CD4-positive, alpha-beta T cell treated with Interleukin-6 at 100 ng/mL for 8 hours (primary cell): ENCODE results near the gene DPT.

ENCODE experiments used
- DNase-seq: peaks from one replicate; pipeline ENCODE4 v3.0.0-alpha.2; 2020; ENCODE audit warnings: mixed read lengths, low spot score

DPT gene

GRCh38 chr1:168735974-168736373, 7.0 kb upstream of the DPT start:
- DNase-seq: no peak

- DNase-seq: no peak
Observed at GRCh38 chr1:168734946-168735345, 5.9 kb upstream of the DPT start.

- DNase-seq: no peak
Observed at GRCh38 chr1:168734271-168734670, 5.3 kb upstream of the DPT start.

- DNase-seq: no peak
Observed at GRCh38 chr1:168733241-168733640, 4.2 kb upstream of the DPT start.

DNA sequence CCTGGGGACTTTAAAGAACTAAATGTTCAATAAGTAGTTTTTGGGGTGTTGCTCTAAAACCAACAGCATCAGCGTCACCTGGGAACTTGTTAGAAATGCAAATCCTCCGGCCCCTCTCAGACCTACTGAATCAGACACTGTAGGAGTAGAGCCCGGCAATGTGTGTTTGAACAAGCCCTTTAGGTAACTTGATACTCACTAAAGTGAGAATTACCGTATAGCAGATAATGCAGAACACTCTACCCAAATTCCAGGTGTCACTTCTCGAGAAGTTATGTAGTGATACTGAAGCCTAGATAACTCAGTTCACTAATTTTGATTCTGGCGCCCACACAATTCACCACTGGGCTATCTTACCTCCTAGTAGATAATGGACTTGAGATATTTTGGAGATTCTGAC, 3.7 kb upstream of the DPT start:
- no peak for DNase-seq

DNA sequence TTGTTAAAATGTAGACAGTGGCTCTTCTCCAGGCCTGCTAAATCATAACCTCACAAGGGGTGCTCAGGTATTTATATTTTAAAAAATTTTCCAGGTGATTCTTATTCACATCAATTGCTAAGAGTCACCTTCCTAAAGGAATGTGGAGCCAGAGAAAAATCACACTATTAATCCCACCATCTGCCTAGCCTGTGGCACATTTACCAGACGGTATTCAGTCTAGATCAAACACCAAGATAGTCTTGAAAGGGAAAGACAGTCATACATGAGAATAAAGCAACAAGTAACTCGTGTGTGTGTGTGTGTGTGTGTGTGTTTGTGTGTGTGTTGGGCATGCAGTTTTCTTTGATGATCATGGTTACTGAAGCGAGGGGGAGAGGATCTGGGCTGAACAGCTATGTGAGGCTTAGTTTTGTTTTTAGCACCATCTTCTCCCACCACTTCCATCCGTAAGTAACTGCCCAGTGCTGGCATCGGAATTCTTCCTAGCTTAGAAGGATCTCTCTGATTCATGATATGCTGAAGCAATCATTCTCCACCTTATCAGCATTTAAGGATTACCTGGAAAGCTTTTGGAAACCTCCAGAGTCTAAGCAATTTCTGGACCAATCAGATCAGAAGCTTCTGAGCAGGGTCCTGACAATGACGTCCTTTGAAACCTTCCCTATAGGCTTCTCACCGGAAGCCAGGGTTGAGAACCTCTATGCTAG, 2.4 kb upstream of the DPT start:
- DNase-seq: no peak

DNA sequence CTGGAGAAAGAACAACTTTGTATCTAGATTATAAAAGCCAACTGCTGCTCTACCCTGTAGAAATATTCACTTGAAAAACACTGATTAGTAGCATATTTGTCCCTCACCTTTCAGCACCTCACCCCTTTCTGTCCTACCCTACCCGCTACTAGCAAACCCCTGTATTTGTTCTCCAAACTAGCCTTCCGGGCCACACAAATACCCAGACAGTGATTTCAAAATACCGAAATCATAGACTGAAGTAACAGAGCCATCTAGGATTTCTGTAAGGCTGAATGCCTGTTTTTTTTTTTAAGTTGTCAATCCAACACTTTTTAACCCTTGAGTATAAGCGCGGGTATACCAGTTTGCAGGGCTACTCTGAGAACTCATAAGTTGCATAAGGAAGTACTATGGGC, 398 bp upstream of the DPT start:
- no peak for DNase-seq

- DNase-seq: no peak
Observed at GRCh38 chr1:168726719-168727118, 2.3 kb downstream of the DPT start.

GRCh38 chr1:168726281-168726680, 2.7 kb downstream of the DPT start:
- no peak for DNase-seq

DNA sequence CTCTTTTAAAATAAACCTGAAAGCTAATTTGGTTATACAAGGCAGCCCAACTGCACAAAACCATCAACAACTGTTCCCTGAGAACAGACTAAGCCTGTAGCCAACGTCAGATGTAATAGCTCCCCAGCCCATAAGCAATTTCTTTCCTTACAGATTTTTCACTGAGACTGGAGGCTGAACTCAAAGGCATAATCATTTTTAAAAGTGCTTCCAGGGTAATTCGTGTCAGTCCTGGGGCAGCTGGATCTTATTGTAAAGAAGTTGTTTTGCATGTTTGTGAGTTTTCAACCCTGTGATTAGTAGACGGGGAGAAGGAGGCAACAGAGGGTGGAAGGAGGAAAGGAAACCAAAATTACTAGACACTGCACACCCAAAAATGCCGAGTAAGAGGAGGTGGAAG, 3.2 kb downstream of the DPT start:
- DNase-seq: no peak

DNA sequence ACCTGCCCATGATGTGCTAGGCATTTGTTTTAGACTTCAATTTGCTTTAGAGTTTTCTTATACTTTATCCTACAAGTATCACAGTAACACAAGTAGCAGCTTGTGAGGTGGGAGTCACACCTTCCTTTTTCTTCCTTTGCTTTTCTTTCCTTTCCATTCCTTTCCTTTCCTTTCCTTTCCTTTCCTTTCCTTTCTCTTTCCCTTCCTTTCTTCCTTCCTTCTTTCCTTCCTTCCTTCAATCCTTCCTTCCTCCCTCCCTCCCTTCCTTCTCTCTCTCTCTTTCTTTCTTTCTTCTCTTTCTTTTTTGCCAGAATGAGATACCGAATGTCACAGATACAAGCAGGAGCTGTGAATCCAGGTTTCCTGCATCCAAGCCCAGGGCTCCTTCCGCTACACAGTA, 3.9 kb downstream of the DPT start:
- DNase-seq: no peak

DNA sequence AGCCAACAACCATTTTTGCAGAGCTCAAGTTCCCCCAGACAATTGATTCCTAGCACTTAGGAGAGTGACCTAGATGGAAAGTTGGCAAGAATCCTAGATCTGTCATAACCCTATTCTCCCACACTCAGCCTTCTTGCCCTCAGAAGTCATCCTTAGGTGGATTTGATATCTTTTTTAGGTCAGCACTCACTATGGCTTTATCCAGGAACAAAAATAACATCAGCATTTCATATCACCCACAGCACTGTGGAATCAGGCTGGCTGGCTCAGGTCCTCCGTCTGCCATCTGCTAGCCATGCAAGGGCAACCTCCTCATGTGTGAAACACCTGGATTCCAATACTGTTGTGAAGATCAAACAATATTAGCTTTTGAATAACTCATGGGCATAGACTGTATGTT, 6.0 kb downstream of the DPT start:
- DNase-seq: no peak

GRCh38 chr1:168720839-168721238, 8.2 kb downstream of the DPT start:
- DNase-seq: no peak

- no peak for DNase-seq
Observed at GRCh38 chr1:168719306-168720111, 9.5 kb downstream of the DPT start.

DNA sequence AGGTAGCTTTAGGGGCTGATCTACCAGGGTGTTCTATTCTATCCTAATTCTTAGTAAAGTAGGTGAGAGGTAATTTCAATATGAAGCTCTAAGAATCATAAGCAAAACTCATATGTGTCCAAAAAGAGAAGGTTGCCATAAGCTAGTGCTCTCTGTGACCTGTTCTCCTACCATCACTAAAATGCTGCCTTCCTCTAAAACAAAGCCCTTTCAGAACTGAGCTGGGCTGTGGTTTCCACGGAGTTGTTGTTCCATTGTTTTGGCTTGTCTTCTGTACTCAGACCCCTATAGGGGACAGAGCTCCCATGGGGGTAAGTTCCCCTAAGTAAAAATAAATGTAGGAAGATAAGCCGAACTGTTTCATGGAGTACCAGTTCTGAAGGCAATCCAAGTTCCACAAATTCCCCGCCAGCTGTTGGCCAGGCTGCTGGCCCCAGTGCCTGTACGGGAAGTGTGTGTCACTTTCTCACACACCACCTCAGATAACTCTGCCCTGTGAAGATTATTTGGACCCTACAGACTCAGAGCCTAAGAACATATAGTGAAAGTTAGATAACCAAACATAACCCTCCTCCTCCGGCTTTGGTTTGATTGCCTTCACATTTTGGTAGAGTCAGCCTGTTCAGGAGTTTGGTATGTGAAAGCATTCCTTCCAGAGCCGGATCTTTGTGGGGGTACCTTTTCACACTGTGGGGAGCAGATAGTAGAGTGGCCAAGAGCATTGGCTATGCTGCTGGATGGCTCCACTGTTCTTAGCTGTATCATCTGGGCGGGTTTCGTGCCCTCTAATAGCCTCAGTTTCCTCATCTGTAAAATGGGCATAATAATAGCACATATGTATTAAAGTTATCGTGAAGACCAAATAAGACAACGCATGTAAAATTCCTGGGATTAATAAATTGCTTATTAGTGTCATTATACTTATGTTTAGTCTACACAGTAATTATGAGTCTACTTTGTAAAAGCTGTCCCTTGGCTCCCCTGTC, 10.8 kb downstream of the DPT start:
- no peak for DNase-seq

DNA sequence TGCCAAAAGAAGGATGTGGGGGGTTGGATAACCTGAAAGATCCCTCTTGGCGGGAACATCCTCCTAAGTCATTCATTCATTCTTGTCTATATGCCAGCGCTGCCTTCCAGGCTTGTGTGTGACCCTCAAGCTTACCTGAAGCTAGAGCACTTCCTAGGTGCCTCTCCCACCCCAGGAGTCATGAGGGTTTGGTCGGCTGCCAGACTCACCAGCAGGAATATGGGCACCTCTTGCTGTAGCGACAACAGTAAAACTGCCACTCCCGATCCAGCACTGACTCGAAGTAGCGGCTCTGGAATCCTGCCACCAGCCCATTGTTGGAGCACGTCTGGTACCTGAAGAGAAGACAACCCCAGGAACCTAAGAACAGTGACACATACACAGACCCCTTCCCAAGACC, 15.0 kb downstream of the DPT start:
- DNase-seq: no peak

GRCh38 chr1:168709405-168710363, 19.3 kb downstream of the DPT start:
- DNase-seq: no peak

GRCh38 chr1:168708698-168709404, 20.2 kb downstream of the DPT start:
- no peak for DNase-seq

GRCh38 chr1:168706391-168706992, 22.5 kb downstream of the DPT start:
- no peak for DNase-seq

DNA sequence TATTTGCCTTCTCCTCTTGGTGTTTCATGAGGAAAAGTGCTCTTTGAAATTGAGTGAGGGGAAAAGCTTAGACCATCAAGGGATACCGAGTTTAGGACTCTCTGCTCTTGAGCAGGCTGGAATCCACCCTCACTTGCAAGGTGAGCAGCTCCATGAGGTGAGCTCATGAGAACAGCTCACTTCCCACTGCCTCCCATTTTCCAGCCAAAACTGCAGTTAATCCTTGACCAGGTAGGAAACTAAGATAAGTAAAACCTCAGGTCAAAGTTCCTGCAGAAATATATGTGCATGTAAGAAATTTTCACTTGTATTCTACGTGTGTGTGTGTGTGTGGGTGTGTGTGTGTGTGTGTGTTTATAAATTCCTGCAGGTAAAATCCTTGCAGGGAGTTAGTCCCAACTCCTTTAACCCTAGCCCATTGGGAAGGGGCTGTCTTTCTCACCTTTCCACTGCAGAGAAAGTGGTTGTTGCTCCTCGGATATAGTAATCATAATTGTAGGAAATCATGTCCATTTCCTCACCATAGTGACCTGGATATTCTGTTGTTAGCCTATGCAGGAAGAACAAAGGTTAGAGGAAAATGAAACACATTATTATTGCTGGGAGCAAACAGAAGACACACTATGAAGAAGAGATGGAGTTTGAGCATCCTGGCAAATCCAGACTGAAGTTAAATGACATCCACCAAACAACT, 28.3 kb downstream of the DPT start:
- no peak for DNase-seq
